Fibroblast of skin of abdomen (primary cell): Measurements from ENCODE around the gene RFT1.
"Not testable (repeated sequence)": the region's sequence is repeated elsewhere in the genome, so short reads cannot be mapped to it uniquely, and the experiment has no call there.

Experiments
- DNase-seq: peaks from one replicate; pipeline ENCODE4 v3.0.0-alpha.2; 2013

Gene RFT1

DNA sequence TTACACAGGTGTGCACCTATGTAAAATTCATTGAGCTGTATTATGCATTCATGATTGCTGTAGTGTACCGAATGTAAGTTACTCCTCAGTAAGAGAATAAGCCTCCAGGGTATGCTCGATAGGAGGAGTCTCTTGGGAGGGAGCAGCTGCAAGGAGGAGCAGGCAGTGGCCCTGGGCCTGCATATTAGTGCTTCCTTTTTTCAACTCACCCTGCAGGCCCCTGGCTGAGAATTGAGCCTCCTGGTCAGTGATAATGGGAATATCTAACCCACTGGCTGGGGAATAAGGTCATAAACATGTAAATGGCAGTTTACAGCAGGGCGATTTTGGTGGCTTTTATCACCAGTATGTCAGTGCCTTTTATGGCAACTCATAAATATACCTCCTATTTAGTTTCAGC lies 62.7 kb downstream of the RFT1 start:
- no peak for DNase-seq

GRCh38 chr3:53065841-53066480 lies 64.3 kb downstream of the RFT1 start:
- DNase-seq = no peak

DNA sequence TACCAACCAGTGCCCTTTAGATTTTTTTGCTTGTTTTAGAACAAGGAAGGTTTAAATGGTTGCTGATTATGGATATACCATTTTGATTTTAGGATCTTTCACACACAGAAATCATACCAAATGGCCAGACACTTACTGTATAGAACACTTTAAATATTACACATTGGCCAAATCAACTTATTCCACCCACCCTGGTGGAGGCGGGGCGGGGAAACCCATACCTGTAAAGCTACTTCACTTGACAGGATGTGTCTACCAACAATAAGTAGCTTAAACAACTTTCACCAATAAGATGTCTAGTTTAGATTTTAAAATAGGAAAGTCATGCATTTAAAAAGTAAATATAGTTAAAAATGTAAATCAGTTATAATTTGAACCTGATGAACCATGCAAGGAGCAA lies 67.3 kb downstream of the RFT1 start:
- DNase-seq = no peak

- no peak for DNase-seq
Observed at GRCh38 chr3:53056442-53056841, 73.8 kb downstream of the RFT1 start.

GRCh38 chr3:53054233-53054632 lies 76.0 kb downstream of the RFT1 start:
- not testable (repeated sequence) for DNase-seq

DNA sequence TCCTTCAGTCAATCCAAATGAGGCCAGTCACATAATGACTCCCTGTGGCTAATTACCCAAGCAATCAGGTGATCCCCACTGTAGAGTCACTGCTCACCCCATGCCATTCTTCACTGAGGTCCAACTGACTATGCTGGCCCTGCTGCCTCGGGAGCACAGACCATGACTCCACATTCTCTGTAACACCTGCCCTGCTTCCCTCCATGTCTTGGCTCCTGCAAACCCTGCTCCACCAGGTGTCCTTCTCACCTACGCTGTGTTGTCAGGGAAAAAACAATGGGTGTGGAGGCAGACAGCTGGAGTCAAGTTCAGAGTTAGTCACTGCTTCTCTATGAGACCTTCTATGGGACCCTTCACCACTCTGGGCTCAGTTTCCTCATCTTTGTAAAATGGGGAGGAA lies 78.3 kb downstream of the RFT1 start:
- no peak for DNase-seq

DNA sequence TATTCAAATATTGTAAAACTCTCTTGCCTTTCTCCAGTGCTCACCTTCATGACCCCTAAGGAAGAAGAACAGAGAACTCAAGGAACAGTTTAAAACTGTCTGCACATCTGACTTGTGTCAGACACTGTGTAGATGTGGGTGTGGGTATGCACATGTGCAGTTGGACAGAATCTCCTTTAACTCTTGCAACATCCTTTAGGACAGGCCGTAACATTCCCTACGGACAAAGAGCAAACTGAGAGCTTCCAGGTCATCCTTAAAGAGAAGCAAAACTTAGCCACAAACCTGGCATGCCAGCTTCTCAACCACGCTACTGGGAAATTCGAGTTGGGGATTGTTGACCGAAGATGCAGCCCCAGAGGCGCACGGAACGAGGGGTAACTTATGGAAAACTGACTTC lies 80.2 kb downstream of the RFT1 start:
- no peak for DNase-seq

- DNase-seq = no peak
Observed at GRCh38 chr3:53046171-53047170, 83.8 kb downstream of the RFT1 start.

DNA sequence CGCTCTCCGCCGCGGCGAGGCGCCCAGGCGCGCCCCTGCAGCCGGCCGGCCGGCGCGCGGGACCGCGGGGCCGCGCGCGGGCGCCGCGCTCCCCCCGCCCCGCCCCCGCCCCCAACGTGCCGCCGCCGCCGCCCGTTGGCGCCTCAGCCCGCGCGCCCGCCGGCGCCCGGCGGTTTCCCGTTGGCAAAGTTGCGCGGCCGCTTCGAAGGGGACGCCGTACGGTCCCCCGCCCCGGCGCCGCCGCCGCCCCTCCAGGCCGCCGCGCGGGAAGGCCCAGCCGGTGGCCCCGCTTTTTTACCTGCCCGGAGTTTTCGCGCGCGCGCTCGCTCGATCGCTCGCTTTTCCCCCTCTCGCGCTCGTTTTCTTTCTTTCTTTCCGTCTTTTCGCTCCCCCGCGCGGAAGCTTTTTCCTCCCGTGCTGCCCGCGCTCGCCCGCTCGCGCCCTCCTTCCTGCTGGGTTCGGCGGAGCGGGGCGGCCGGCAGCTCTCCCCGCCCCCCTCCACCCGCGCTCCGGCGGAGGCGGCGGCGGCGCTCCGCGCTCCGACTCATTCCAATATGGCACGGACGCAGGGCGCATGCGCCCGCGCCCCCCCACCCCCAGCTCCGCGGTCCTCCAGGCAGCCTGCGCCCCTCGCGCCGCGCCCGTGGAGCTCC lies 84.6 kb downstream of the RFT1 start, which contains the start of gene SFMBT1:
TSS of gene SFMBT1 (minus strand) at position 556 of the 653 bp plus-strand sequence. CDS start 76,945 bp downstream, outside the sequence.
- peak; percentile 61 for DNase-seq

GRCh38 chr3:53044711-53045517 lies 85.3 kb downstream of the RFT1 start:
- peak; percentile 43 for DNase-seq

DNA sequence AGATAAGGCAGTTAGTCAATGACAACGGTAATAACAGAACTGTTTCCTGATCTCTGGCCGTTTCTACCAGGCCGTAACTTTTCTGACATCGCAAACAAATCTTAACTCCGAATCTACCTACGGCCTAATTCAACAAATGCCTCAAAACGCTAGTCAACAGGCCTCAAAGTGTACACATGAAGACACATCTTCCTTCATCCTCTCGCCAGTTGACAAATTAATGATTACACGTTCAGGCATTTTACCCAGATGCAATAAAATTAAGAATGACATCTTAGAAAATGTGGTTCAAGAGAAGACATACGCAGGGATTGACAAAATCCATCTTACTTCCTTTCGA lies 85.9 kb downstream of the RFT1 start:
- DNase-seq = no peak

DNA sequence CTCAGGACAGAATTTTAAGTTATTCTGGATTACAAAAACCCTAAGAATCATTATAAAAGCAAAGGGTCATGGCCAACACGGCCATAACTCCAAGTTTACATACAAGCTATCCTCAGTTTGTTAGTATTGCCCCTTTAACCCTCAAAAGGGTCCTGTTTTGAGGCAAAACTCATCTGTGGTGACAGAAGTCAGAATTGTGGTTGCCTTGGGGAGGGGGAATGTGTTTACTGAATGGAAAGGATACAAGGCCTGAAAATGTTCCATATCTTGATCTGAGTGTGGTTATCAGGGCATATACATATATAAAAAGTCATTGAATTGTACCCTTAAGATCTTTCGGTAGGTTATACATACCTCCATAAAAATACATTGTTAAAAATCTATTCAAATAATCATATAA lies 86.5 kb downstream of the RFT1 start:
- no peak for DNase-seq

- DNase-seq = no peak
Observed at GRCh38 chr3:53042651-53043050, 87.6 kb downstream of the RFT1 start.

- no peak for DNase-seq
Observed at GRCh38 chr3:53040351-53040820, 89.8 kb downstream of the RFT1 start.

GRCh38 chr3:53039376-53039752 lies 90.9 kb downstream of the RFT1 start:
- DNase-seq = no peak

GRCh38 chr3:53038679-53039375 lies 91.4 kb downstream of the RFT1 start:
- DNase-seq = no peak
